Thyroid gland (tissue), 4 donors: ENCODE results near the gene TMEM59L.

Experiments used
- CTCF ChIP-seq, 6 experiments: fragments of 200-600 bp in 3 of 6; fragments of 450-650 bp in 3 of 6; sonication (generic) in 3 of 6; IDR thresholded peaks; one replicate each; pipeline ENCODE4 v1.5.1; 2016 to 2019; ENCODE audit warnings: antibody characterized with exemption in 6 of 6, mild to moderate bottlenecking in 2 of 6, inconsistent platforms in 1 of 6, moderate library complexity in 1 of 6
- POLR2A ChIP-seq, 2 donors: fragments of 450-650 bp; IDR thresholded peaks; one replicate each; pipeline ENCODE4 v1.6.1; 2017; ENCODE audit warnings: antibody characterized with exemption in 2 of 2, mild to moderate bottlenecking in 2 of 2, moderate library complexity in 1 of 2

DNA sequence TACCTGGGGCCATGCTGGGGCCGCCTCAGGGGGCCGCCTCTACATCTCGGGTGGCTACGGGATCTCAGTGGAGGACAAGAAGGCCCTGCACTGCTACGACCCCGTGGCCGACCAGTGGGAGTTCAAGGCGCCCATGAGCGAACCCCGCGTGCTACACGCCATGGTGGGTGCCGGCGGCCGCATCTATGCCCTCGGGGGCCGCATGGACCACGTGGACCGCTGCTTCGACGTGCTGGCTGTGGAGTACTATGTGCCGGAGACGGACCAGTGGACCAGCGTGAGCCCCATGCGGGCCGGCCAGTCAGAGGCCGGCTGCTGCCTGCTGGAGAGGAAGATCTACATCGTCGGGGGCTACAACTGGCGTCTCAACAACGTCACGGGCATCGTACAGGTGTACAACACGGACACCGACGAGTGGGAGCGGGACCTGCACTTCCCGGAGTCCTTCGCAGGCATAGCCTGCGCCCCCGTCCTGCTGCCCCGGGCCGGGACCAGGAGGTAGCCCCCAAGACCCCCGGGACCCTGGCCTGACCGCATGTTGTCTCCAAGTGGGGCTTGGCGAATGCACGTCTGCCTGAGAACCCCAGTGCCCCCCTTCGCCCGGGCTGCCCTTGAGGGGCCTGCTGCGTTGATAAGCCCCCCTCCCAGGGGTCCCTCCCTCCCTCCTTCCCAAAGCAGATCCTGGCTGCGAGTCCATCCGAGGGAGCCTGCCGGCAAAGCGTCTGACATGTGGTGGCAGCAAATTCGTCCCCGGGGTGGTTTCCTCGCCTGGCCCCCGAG lies 56.3 kb downstream of the TMEM59L start:
- TF ChIP-seq POLR2A (IDR thresholded peaks at IDR 0.05) (no peak), CTCF (IDR thresholded peaks at IDR 0.05) (no peak)
